ENCODE results near the gene ATP6AP1. TPM values are rescaled to one million over a fixed set of nuclear protein-coding genes. Genes with fewer than 3 reads are reported as not detected.

The ATP6AP1 gene
- total and polyA plus RNA-seq, 2 donors (not counting 3 experiments of a cell fraction or from before 2014, with no cell fraction given): 145 to 322 TPM

DNA sequence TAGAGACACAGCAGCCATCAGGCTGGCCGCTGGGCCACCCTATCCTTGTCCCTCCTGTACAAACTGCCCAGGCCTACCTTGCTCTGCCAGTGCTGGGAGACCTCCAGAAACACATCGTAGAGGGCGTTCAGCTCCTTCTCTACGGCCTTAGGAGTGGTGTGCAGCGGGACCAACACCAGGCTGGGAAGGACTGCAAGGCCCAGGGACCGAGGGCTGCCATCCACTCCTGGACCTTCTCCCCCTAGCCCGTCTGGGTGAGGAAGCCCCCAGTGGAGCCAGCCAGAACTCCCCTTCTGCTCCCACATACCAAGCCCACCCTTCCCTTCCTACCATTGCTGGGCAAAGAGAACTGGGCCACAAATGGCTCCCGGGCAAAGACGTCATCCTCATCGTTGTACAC lies 25.3 kb upstream of the ATP6AP1 start:
- Histone ChIP-seq H3K27me3 (ENCODE audit: control insufficient read depth in 2 of 2, insufficient read depth in 2 of 2, low read length in 2 of 2) (no peaks in the 10 kb centered on the region), H3K27ac (ENCODE audit: insufficient read depth, low read depth, low read length) (no peak overlapping the region), H3K9me1 (replicated peaks; ENCODE audit: control insufficient read depth, extremely low read depth, insufficient read depth, low read length) (no peaks in the 10 kb centered on the region), H3K4me3 (replicated peaks in 1 of 3; ENCODE audit: insufficient read depth in 1 of 3, low read depth in 1 of 3, low read length in 3 of 3) (no peak overlapping the region), H3K79me2 (ENCODE audit: control insufficient read depth, insufficient read depth, low read length) (peaks cover 24% of the 10 kb centered on the region), H3K9ac (replicated peaks; ENCODE audit: extremely low read depth, insufficient read depth, low read length) (no peak overlapping the region), H3K9me3 (replicated peaks; ENCODE audit: control insufficient read depth, insufficient read depth, low read length) (no peaks in the 10 kb centered on the region), H3K4me2 (ENCODE audit: insufficient read depth, low read length) (no peak overlapping the region), H3K4me1 (ENCODE audit: control insufficient read depth, extremely low read depth, insufficient read depth, low read length) (peaks cover 10% of the 10 kb centered on the region), H2AFZ (ENCODE audit: low read depth, low read length) (no peak overlapping the region), H3K36me3 (ENCODE audit: control insufficient read depth in 2 of 2, extremely low read depth in 1 of 2, insufficient read depth in 2 of 2, low read length in 2 of 2) (peaks cover 15 to 18% of the 10 kb centered on the region in 2 experiments), H4K20me1 (replicated peaks; ENCODE audit: control insufficient read depth, extremely low read depth, insufficient read depth, low read length) (no peaks in the 10 kb centered on the region)
- CTCF ChIA-PET: no interaction called here
- dilution Hi-C loops (cut with MboI; ENCODE audit: extremely low pct_ligation_motif_present, low sequenced_read_pairs) (no loop called here), intact Hi-C loops (cut with micrococcal nuclease) (no loop called here)
- DNase-seq (ENCODE audit: low read depth, low spot score) (no peak), FAIRE-seq (no peak)
- no peak for TF ChIP-seq EZH2 (IDR thresholded peaks at IDR 0.05; ENCODE audit: borderline replicate concordance, low read depth, low read length, severe bottlenecking)
- TF ChIP-seq GATA2 (IDR thresholded peaks at IDR 0.05; ENCODE audit: insufficient read depth, insufficient read length, low read depth, low read length): no peak
- TF ChIP-seq, protein P1, sequence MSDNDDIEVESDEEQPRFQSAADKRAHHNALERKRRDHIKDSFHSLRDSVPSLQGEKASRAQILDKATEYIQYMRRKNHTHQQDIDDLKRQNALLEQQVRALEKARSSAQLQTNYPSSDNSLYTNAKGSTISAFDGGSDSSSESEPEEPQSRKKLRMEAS (IDR thresholded peaks at IDR 0.05; ENCODE audit: insufficient read depth, insufficient read length): no peak
- no peak for TF ChIP-seq MYC (IDR thresholded peaks at IDR 0.05; ENCODE audit: low read depth, low read length)
- TF ChIP-seq JUN (IDR thresholded peaks at IDR 0.05; ENCODE audit: borderline replicate concordance, insufficient read depth, insufficient read length, low read depth): no peak
- TF ChIP-seq, protein P2, sequence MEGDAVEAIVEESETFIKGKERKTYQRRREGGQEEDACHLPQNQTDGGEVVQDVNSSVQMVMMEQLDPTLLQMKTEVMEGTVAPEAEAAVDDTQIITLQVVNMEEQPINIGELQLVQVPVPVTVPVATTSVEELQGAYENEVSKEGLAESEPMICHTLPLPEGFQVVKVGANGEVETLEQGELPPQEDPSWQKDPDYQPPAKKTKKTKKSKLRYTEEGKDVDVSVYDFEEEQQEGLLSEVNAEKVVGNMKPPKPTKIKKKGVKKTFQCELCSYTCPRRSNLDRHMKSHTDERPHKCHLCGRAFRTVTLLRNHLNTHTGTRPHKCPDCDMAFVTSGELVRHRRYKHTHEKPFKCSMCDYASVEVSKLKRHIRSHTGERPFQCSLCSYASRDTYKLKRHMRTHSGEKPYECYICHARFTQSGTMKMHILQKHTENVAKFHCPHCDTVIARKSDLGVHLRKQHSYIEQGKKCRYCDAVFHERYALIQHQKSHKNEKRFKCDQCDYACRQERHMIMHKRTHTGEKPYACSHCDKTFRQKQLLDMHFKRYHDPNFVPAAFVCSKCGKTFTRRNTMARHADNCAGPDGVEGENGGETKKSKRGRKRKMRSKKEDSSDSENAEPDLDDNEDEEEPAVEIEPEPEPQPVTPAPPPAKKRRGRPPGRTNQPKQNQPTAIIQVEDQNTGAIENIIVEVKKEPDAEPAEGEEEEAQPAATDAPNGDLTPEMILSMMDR (IDR thresholded peaks at IDR 0.05; ENCODE audit: extremely low read depth in 1 of 2, insufficient read depth in 1 of 2, low read depth in 1 of 2, low read length in 2 of 2): no peak
- TF ChIP-seq POLR2AphosphoS5 (IDR thresholded peaks at IDR 0.05; ENCODE audit: insufficient read depth, low read depth, low read length): no peak
- no peak for TF ChIP-seq POLR2A (IDR thresholded peaks at IDR 0.05; ENCODE audit: low read depth, low read length)
- TF ChIP-seq FOS (IDR thresholded peaks at IDR 0.05; ENCODE audit: borderline replicate concordance, insufficient read depth, low read length): no peak
- BruUV-seq (replicated peaks): no TSS peak
- POLR2A ChIA-PET: no interaction called here
